ENCODE data around the gene IL1RAPL2.

The IL1RAPL2 gene

GRCh38 chrX:104789784-104790183 lies 223.8 kb downstream of the IL1RAPL2 start:
- CTCF ChIA-PET, result no interaction called here
- no peak overlapping the region for H3K4me3 ChIP-seq (ENCODE audit: low read depth, low read length)
- H3K36me3 ChIP-seq (ENCODE audit: control insufficient read depth in 2 of 2, insufficient read depth in 1 of 2, low read length in 2 of 2), result no peaks in the 10 kb centered on the region
- H3K9me3 ChIP-seq (ENCODE audit: control insufficient read depth, insufficient read depth, low read depth, low read length), result no peaks in the 10 kb centered on the region
- TF ChIP-seq ZNF223 (tag by site-specific recombination; IDR thresholded peaks at IDR 0.05), result no peak
- TF ChIP-seq KLF9 (tag by site-specific recombination; IDR thresholded peaks at IDR 0.05; ENCODE audit: low read depth), result no peak
- no peak for TF ChIP-seq ZNF571 (tag by site-specific recombination; IDR thresholded peaks at IDR 0.05)
- TF ChIP-seq FEZF1 (tag by site-specific recombination; IDR thresholded peaks at IDR 0.05), result no peak
- no peak for TF ChIP-seq ZNF580 (tag by site-specific recombination; IDR thresholded peaks at IDR 0.05)
- no peak for TF ChIP-seq SCRT1 (tag by site-specific recombination; IDR thresholded peaks at IDR 0.05; ENCODE audit: borderline replicate concordance)
- no peak for TF ChIP-seq PRDM2 (tag by site-specific recombination; IDR thresholded peaks at IDR 0.05; ENCODE audit: borderline replicate concordance)
- TF ChIP-seq ZNF169 (tag by site-specific recombination; IDR thresholded peaks at IDR 0.05), result no peak
- no peak for TF ChIP-seq ZNF37A (tag by site-specific recombination; IDR thresholded peaks at IDR 0.05)
- no peak for TF ChIP-seq ZNF555 (tag by site-specific recombination; conservative IDR thresholded peaks at IDR 0.05)
- no peak for TF ChIP-seq KLF1 (tag by site-specific recombination; IDR thresholded peaks at IDR 0.05)
- TF ChIP-seq MEIS1 (CRISPR knock-in tag; IDR thresholded peaks at IDR 0.05; ENCODE audit: borderline replicate concordance), result no peak
- TF ChIP-seq REST (tag by site-specific recombination; IDR thresholded peaks at IDR 0.05), result no peak
- no peak for TF ChIP-seq ZNF26 (tag by site-specific recombination; IDR thresholded peaks at IDR 0.05)
- no peak for TF ChIP-seq ZBTB17 (tag by site-specific recombination; IDR thresholded peaks at IDR 0.05)
- TF ChIP-seq ZNF692 (tag by site-specific recombination; IDR thresholded peaks at IDR 0.05), result no peak
- TF ChIP-seq ZNF221 (tag by site-specific recombination; IDR thresholded peaks at IDR 0.05; ENCODE audit: borderline replicate concordance), result no peak
- TF ChIP-seq ZNF362 (tag by site-specific recombination; IDR thresholded peaks at IDR 0.05), result no peak
- no peak for TF ChIP-seq ZNF513 (tag by site-specific recombination; IDR thresholded peaks at IDR 0.05)
- no peak overlapping the region for H3K27ac ChIP-seq (ENCODE audit: extremely low read depth, low read depth, low read length)
- H3K4me1 ChIP-seq (ENCODE audit: control insufficient read depth, insufficient read depth, low read length), result no peaks in the 10 kb centered on the region
- POLR2A ChIA-PET, result no interaction called here

Measured in HEK293 (cell line).